Measurements from ENCODE around the gene PDXK. TPM values are rescaled to one million over a fixed set of nuclear protein-coding genes. Genes with fewer than 3 reads are reported as not detected.

The PDXK gene
- total and polyA plus RNA-seq, 2 experiments from 2014 or later, result 76.2 to 82.4 TPM

DNA sequence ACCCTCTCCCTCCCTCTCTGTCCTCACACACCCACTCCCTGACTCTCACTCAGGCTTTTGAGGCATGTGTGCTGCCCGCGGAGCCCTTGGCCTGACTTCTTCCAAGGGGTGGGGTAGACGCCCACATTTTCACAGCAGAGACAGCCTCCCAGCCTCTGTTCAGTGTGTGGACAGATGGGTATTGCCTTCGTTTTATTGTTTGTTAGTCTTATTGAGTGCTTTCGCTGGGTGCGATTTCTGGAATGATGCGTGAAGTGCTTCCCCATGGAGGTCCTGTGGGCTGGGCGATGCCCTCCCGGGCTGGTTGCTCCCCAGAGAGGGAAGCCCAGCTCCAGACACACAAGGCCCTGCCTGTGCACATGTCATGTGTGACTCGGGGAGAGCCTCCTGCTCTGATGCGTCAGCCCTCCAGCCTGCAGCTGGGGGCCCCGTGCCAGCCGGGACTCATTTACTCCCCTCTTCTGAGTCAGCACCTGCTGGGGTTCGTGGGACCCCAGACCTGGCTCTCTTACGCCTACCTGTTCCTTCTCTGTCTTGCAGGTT lies 14.7 kb downstream of the PDXK start:
- H3K4me1 ChIP-seq (ENCODE audit: low read depth), result peaks cover 13% of the 10 kb centered on the region
- H3K27ac ChIP-seq, result no peak overlapping the region
- H3K4me3 ChIP-seq, result no peak overlapping the region
- peak in 1 of 2 donors; percentile 64 for DNase-seq (ENCODE audit: low read depth in 1 of 2, low spot score in 1 of 2)
- H3K27me3 ChIP-seq, result no peaks in the 10 kb centered on the region
- H3K36me3 ChIP-seq, result no peaks in the 10 kb centered on the region
- H3K9me3 ChIP-seq (ENCODE audit: low read depth), result no peaks in the 10 kb centered on the region
- TF ChIP-seq, protein P1, sequence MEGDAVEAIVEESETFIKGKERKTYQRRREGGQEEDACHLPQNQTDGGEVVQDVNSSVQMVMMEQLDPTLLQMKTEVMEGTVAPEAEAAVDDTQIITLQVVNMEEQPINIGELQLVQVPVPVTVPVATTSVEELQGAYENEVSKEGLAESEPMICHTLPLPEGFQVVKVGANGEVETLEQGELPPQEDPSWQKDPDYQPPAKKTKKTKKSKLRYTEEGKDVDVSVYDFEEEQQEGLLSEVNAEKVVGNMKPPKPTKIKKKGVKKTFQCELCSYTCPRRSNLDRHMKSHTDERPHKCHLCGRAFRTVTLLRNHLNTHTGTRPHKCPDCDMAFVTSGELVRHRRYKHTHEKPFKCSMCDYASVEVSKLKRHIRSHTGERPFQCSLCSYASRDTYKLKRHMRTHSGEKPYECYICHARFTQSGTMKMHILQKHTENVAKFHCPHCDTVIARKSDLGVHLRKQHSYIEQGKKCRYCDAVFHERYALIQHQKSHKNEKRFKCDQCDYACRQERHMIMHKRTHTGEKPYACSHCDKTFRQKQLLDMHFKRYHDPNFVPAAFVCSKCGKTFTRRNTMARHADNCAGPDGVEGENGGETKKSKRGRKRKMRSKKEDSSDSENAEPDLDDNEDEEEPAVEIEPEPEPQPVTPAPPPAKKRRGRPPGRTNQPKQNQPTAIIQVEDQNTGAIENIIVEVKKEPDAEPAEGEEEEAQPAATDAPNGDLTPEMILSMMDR (IDR thresholded peaks at IDR 0.05; ENCODE audit: low read depth, low read length), result no peak

DNA sequence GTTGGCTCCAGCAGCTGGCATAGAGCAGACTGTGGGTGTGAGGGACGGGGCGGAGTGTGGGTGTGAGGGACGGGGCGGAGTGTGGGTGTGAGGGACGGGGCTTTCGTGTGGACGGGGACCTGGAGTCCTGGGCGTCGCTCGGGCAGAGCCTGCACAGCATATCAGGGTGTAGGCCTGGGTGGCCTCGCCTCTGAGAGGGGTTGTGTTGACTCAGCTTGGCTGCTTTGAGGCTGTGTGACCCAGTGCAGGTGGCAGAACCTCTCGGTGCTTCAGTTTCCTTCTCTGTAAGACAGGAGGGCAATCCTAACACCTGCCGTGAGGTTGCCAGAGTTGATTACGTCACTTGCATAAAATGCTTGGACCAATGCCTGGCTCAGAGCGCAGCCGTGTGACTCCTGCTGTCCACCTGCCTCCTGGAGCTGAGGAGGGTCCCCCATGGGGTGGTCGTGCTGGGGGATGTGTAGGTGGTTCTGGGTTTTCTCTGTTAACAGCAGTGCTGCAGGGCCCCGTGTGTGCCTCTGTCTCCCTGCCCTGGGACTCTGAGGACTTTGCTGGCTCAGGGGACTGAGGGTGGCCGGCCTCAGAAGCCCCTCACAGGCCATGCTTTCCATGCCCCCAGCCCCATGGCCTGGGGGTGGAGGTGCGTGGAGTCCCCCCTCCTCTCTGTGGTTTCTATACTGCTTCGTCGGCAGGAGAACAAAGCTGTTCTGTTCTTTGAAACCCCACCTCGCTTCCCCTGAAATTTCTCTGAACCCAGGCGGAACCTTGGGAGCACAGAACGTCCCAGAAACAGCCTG lies 15.4 kb downstream of the PDXK start:
- Histone ChIP-seq H3K4me3 (no peak overlapping the region), H3K27ac (peak overlapping the region; percentile 42), H3K27me3 (no peaks in the 10 kb centered on the region), H3K4me1 (ENCODE audit: low read depth) (peaks cover 13% of the 10 kb centered on the region), H3K9me3 (ENCODE audit: low read depth) (no peaks in the 10 kb centered on the region), H3K36me3 (no peaks in the 10 kb centered on the region)
- DNase-seq (ENCODE audit: low read depth in 1 of 2, low spot score in 1 of 2), result no peak
- TF ChIP-seq, protein P1 (IDR thresholded peaks at IDR 0.05; ENCODE audit: low read depth, low read length), result no peak

DNA sequence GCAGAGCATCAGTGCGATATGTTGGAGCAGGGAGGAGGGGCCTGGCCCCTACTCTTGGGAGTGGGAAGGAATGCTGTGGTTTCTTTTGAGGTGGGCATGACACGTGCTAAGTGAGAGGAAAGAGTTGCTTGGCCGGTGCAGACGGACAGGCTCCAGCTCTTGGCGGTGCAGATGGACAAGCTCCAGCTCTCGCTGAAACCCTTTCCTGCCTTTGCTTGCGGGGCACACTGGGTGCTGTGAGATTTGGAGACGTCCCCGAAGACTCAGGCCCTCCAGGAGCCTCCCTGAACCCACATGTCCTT lies 15.9 kb downstream of the PDXK start:
- H3K4me3 ChIP-seq, result no peak overlapping the region
- H3K4me1 ChIP-seq (ENCODE audit: low read depth), result peaks cover 13% of the 10 kb centered on the region
- no peaks in the 10 kb centered on the region for H3K36me3 ChIP-seq
- H3K27me3 ChIP-seq, result no peaks in the 10 kb centered on the region
- TF ChIP-seq, protein P1 (IDR thresholded peaks at IDR 0.05; ENCODE audit: low read depth, low read length), result no peak
- DNase-seq (ENCODE audit: low read depth in 1 of 2, low spot score in 1 of 2), result peak in 1 of 2 donors; percentile 94
- peak overlapping the region; percentile 42 for H3K27ac ChIP-seq
- H3K9me3 ChIP-seq (ENCODE audit: low read depth), result no peaks in the 10 kb centered on the region

DNA sequence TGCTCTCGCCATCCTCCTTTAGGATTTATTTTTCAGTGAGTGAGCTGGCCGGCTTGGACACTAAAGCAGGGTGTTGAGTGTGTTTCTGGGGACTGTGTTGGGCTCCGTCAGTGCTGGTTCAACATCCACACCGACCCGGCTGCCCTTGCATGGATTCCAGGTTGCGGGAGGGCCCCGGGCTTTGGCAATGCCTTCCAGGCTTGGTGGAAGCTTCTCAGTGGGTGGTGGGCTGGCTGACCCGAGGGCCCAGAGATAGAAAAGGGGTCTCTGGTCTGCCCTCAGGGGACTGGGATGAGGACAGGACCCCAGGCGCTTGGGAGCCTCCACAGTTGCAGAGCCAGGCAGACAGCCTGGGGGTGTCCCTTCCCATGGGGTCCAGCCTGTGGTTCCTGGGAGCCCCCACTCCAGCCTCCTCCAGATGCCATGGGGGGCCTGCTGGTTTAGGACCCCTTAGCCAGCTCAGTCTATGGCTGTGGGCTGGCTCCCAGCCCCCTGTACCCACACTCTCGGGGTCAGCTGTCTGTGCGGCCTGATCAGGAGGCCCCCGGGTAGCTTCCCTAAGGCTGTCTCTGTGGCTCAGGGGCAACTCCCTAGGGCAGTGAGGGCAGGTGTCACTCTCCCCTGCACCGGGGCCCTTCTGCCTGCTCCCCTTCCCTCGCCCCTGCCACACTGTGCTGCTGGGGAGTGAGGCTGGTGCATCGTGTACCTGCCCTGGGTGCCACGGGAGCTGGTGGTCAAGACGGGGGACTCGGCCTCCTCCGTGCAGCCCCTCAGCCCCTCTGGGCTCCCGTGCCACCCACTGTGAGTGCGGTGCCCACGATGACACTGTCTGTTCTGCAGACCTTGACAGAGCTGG lies 16.5 kb downstream of the PDXK start:
- Histone ChIP-seq H3K36me3 (no peaks in the 10 kb centered on the region), H3K9me3 (ENCODE audit: low read depth) (no peaks in the 10 kb centered on the region), H3K27ac (peak overlapping the region; percentile 42), H3K4me1 (ENCODE audit: low read depth) (peaks cover 13% of the 10 kb centered on the region), H3K27me3 (no peaks in the 10 kb centered on the region), H3K4me3 (no peak overlapping the region)
- TF ChIP-seq, protein P1 (IDR thresholded peaks at IDR 0.05; ENCODE audit: low read depth, low read length), result no peak
- no peak for DNase-seq (ENCODE audit: low read depth in 1 of 2, low spot score in 1 of 2)

DNA sequence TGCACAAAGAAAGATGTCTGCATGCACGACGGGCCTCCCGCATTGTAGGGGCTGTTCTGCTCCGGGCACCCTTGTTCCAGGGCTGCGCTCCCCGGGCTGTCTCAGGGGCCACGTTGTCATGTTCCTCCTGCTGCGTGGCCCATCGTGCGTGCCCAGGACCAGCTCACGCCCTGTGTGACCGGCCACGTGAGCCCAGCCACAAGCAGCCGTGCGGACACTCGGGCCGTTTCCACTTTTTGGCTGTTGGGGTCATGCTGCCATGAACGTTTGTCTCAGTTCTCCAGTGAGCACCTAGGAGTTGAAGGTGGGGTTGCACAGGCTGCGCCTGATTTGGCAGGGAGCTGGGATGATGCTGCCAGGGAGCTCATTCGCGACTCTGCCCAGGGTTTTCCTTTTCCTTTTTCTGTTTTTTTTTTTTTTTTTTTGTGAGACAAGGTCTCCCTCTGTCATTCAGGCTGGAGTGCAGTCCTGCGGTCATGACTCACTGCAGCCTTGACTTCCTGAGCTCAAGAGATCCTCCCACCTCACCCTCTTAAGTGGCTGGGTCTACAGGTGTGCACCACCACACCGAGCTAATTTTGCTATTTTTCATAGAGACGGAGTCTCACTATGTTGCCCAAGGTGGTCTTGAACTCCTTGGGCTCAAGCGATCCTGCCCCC lies 17.4 kb downstream of the PDXK start:
- H3K4me3 ChIP-seq, result no peak overlapping the region
- H3K27ac ChIP-seq, result no peak overlapping the region
- TF ChIP-seq, protein P1 (IDR thresholded peaks at IDR 0.05; ENCODE audit: low read depth, low read length), result no peak
- no peaks in the 10 kb centered on the region for H3K27me3 ChIP-seq
- no peaks in the 10 kb centered on the region for H3K9me3 ChIP-seq (ENCODE audit: low read depth)
- no peak for DNase-seq (ENCODE audit: low read depth in 1 of 2, low spot score in 1 of 2)
- H3K36me3 ChIP-seq, result no peaks in the 10 kb centered on the region
- peaks cover 13% of the 10 kb centered on the region for H3K4me1 ChIP-seq (ENCODE audit: low read depth)

Measured in cardiac muscle cell (in vitro differentiated cells and primary cell).